Activated CD8-positive, alpha-beta memory T cell treated with anti-CD3 and anti-CD28 coated beads, Interleukin-2, amount 10 ng/mL, durations not matched to agents 7 days and 5 days (primary cell): ENCODE data around the gene PHPT1. TPM values are rescaled to one million over a fixed set of nuclear protein-coding genes. Genes with fewer than 3 reads are reported as not detected.
"Not testable (repeated sequence)": the region's sequence is repeated elsewhere in the genome, so short reads cannot be mapped to it uniquely, and the experiment has no call there.

Source experiments
- ATAC-seq: fragments of 150-1000 bp; cut with Tn5 transposase; one replicate; pipeline ENCODE4 v1.10.0; 2021; ENCODE audit warnings: moderate library complexity
- CTCF ChIA-PET: fragments of 350-600 bp; sonication (Branson Sonifier 250); formaldehyde crosslinking; loops from one replicate; lab custom pipeline; 2021; ENCODE audit warnings: antibody characterized with exemption; lab: Charles Lee
- DNase-seq: peaks from one replicate; pipeline ENCODE4 v3.0.0-alpha.2; 2020
- H3K27ac Mint-ChIP-seq: one replicate; pipeline ENCODE4 v1.8.0; 2021; ENCODE audit warnings: mild to moderate bottlenecking, mixed read lengths
- H3K27me3 Mint-ChIP-seq: one replicate; pipeline ENCODE4 v1.8.0; 2021; ENCODE audit warnings: mixed read lengths
- H3K36me3 Mint-ChIP-seq: one replicate; pipeline ENCODE4 v1.8.0; 2021; ENCODE audit warnings: mild to moderate bottlenecking, mixed read lengths
- H3K4me1 Mint-ChIP-seq: one replicate; pipeline ENCODE4 v1.8.0; 2021; ENCODE audit warnings: mixed read lengths
- H3K4me3 Mint-ChIP-seq: one replicate; pipeline ENCODE4 v1.8.0; 2021; ENCODE audit warnings: mild to moderate bottlenecking, moderate library complexity, mixed read lengths
- H3K9me3 Mint-ChIP-seq: one replicate; pipeline ENCODE4 v1.8.0; 2022; ENCODE audit warnings: low read depth, mixed read lengths
- total RNA-seq, 2 experiments: library from RNA; stranded (reverse); gene quantifications; one replicate each; pipeline ENCODE4 v1.2.3, GENCODE V29; 2021

PHPT1 gene
- total RNA-seq, 2 experiments from 2014 or later = 96.8 to 116 TPM

GRCh38 chr9:136826703-136827582, 22.3 kb upstream of the PHPT1 start:
- CTCF ChIA-PET = interaction anchor here (1.1 kb wide), 1 partner anchor 220 kb away, joined by 3 read pairs; no protein-coding TSS in a partner anchor
- Mint-ChIP-seq H3K4me1 (no peaks in the 10 kb centered on the region), H3K36me3 (peaks cover 2% of the 10 kb centered on the region), H3K9me3 (no peaks in the 10 kb centered on the region), H3K27ac (no peak overlapping the region), H3K4me3 (no peak overlapping the region), H3K27me3 (no peaks in the 10 kb centered on the region)
- ATAC-seq (no peak), DNase-seq (no peak)

- no peak for DNase-seq
- Mint-ChIP-seq H3K4me1 (no peaks in the 10 kb centered on the region), H3K27ac (no peak overlapping the region), H3K27me3 (no peaks in the 10 kb centered on the region), H3K9me3 (no peaks in the 10 kb centered on the region), H3K4me3 (no peak overlapping the region), H3K36me3 (peaks cover 2% of the 10 kb centered on the region)
- CTCF ChIA-PET = interaction anchor here (1.1 kb wide), 1 partner anchor 219 kb away, joined by 3 read pairs; no protein-coding TSS in a partner anchor
- no peak for ATAC-seq
These were observed 21.3 kb upstream of the PHPT1 start for GRCh38 chr9:136827794-136828473.

- Mint-ChIP-seq H3K27ac (no peak overlapping the region), H3K9me3 (no peaks in the 10 kb centered on the region), H3K4me1 (no peaks in the 10 kb centered on the region), H3K27me3 (no peaks in the 10 kb centered on the region), H3K4me3 (no peak overlapping the region), H3K36me3 (peaks cover 2% of the 10 kb centered on the region)
- DNase-seq (no peak), ATAC-seq (no peak)
- CTCF ChIA-PET = no interaction called here
These were observed 20.6 kb upstream of the PHPT1 start for GRCh38 chr9:136828474-136829140.

GRCh38 chr9:136829412-136829811, 19.8 kb upstream of the PHPT1 start:
- H3K27me3 Mint-ChIP-seq = no peaks in the 10 kb centered on the region
- no peaks in the 10 kb centered on the region for H3K9me3 Mint-ChIP-seq
- ATAC-seq (no peak), DNase-seq (no peak)
- H3K4me3 Mint-ChIP-seq = no peak overlapping the region
- CTCF ChIA-PET = interaction anchor here (1.1 kb wide), 1 partner anchor 206 kb away, joined by 3 read pairs; no protein-coding TSS in a partner anchor
- H3K27ac Mint-ChIP-seq = no peak overlapping the region
- peaks cover 2% of the 10 kb centered on the region for H3K36me3 Mint-ChIP-seq
- H3K4me1 Mint-ChIP-seq = no peaks in the 10 kb centered on the region

- CTCF ChIA-PET = interaction anchor here (1.1 kb wide), 1 partner anchor 205 kb away, joined by 3 read pairs; no protein-coding TSS in a partner anchor
- no peak for DNase-seq
- Mint-ChIP-seq H3K36me3 (peaks cover 2% of the 10 kb centered on the region), H3K4me3 (no peak overlapping the region), H3K27ac (no peak overlapping the region), H3K4me1 (no peaks in the 10 kb centered on the region), H3K9me3 (no peaks in the 10 kb centered on the region), H3K27me3 (no peaks in the 10 kb centered on the region)
- no peak for ATAC-seq
These were observed 19.0 kb upstream of the PHPT1 start for GRCh38 chr9:136829981-136830885.

GRCh38 chr9:136831002-136831719, 18.0 kb upstream of the PHPT1 start:
- Mint-ChIP-seq H3K27me3 (no peaks in the 10 kb centered on the region), H3K9me3 (no peaks in the 10 kb centered on the region), H3K4me1 (no peaks in the 10 kb centered on the region), H3K36me3 (peaks cover 2% of the 10 kb centered on the region), H3K27ac (no peak overlapping the region), H3K4me3 (no peak overlapping the region)
- ATAC-seq (no peak), DNase-seq (no peak)
- CTCF ChIA-PET = no interaction called here

GRCh38 chr9:136831720-136832104, 17.5 kb upstream of the PHPT1 start:
- Mint-ChIP-seq H3K36me3 (peaks cover 2% of the 10 kb centered on the region), H3K27me3 (no peaks in the 10 kb centered on the region), H3K27ac (no peak overlapping the region), H3K9me3 (no peaks in the 10 kb centered on the region), H3K4me3 (no peak overlapping the region), H3K4me1 (no peaks in the 10 kb centered on the region)
- ATAC-seq (no peak), DNase-seq (no peak)
- CTCF ChIA-PET = no interaction called here

GRCh38 chr9:136832581-136832980, 16.6 kb upstream of the PHPT1 start:
- no peaks in the 10 kb centered on the region for H3K9me3 Mint-ChIP-seq
- peaks cover 2% of the 10 kb centered on the region for H3K36me3 Mint-ChIP-seq
- ATAC-seq (no peak), DNase-seq (no peak)
- H3K4me3 Mint-ChIP-seq = no peak overlapping the region
- H3K27ac Mint-ChIP-seq = no peak overlapping the region
- CTCF ChIA-PET = no interaction called here
- H3K27me3 Mint-ChIP-seq = no peaks in the 10 kb centered on the region
- no peaks in the 10 kb centered on the region for H3K4me1 Mint-ChIP-seq

GRCh38 chr9:136833381-136834048, 15.7 kb upstream of the PHPT1 start:
- H3K36me3 Mint-ChIP-seq, H3K27me3 Mint-ChIP-seq, H3K27ac Mint-ChIP-seq, DNase-seq, ATAC-seq, H3K9me3 Mint-ChIP-seq, H3K4me1 Mint-ChIP-seq, H3K4me3 Mint-ChIP-seq: not testable (repeated sequence)
- CTCF ChIA-PET = interaction anchor here (1.3 kb wide), 1 partner anchor 9 kb away, joined by 7 read pairs; the partner anchor contains the start of gene AJM1

- H3K36me3 Mint-ChIP-seq = peaks cover 2% of the 10 kb centered on the region
- no peaks in the 10 kb centered on the region for H3K9me3 Mint-ChIP-seq
- no peaks in the 10 kb centered on the region for H3K27me3 Mint-ChIP-seq
- H3K27ac Mint-ChIP-seq = no peak overlapping the region
- no peak for ATAC-seq
- H3K4me1 Mint-ChIP-seq = no peaks in the 10 kb centered on the region
- CTCF ChIA-PET = interaction anchor here (1.4 kb wide), 1 partner anchor 11 kb away, joined by 4 read pairs; no protein-coding TSS in a partner anchor
- H3K4me3 Mint-ChIP-seq = no peak overlapping the region
- DNase-seq = no peak
These were observed 13.9 kb upstream of the PHPT1 start for GRCh38 chr9:136835162-136835931.
